ENCODE results near the gene PARP4. TPM values are rescaled to one million over a fixed set of nuclear protein-coding genes. Genes with fewer than 3 reads are reported as not detected.
"Not testable (repeated sequence)": the region's sequence is repeated elsewhere in the genome, so short reads cannot be mapped to it uniquely, and the experiment has no call there.

The PARP4 gene
- total RNA-seq: 26.0 TPM
- long read RNA-seq, full-length matches to known transcripts: 2 of 7 reads
- long read RNA-seq, partial matches to known transcripts: 4 of 7 reads
- long read RNA-seq, other reads (novel, unspliced or antisense): 1 of 7 reads

GRCh38 chr13:24512197-24512907 lies at the start of gene PARP4:
TSS of gene PARP4 (minus strand) at chr13:24512778. CDS start at chr13:24503776, 9,002 bp downstream.
- DNase-seq (ENCODE audit: missing footprints) (peak; percentile 91), ATAC-seq (peak; percentile 98)
- intact Hi-C loops (cut with DNase I): no loop called here

DNA sequence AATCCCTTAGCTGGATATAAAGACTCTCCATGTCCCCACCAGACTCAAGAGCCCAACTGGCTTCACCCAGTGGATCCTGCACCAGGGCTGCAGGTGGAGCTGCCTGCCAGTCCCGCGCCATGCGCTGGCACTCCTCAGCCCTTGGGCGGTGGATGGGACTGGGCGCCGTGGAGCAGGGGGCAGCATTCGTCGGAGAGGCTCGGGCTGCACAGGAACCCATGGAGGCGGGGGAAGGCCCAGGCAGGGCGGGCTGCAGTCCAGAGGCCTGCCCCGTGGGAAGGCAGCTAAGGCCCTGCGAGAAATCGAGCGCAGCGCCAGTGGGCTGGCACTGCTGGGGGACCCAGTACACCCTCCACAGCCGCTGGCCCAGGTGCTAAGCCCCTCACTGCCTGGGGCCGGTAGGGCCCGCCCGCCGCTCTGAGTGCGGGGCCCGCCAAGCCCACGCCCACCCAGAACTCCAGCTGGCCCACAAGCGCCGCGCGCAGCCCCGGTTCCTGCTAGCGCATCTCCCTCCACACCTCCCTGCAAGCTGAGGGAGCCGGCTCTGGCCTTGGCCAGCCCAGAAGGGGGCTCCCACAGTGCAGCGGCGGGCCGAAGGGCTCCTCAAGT lies 48.1 kb upstream of the PARP4 start:
- DNase-seq (ENCODE audit: missing footprints): peak; percentile 42
- intact Hi-C loops (cut with DNase I); ATAC-seq: not testable (repeated sequence)

DNA sequence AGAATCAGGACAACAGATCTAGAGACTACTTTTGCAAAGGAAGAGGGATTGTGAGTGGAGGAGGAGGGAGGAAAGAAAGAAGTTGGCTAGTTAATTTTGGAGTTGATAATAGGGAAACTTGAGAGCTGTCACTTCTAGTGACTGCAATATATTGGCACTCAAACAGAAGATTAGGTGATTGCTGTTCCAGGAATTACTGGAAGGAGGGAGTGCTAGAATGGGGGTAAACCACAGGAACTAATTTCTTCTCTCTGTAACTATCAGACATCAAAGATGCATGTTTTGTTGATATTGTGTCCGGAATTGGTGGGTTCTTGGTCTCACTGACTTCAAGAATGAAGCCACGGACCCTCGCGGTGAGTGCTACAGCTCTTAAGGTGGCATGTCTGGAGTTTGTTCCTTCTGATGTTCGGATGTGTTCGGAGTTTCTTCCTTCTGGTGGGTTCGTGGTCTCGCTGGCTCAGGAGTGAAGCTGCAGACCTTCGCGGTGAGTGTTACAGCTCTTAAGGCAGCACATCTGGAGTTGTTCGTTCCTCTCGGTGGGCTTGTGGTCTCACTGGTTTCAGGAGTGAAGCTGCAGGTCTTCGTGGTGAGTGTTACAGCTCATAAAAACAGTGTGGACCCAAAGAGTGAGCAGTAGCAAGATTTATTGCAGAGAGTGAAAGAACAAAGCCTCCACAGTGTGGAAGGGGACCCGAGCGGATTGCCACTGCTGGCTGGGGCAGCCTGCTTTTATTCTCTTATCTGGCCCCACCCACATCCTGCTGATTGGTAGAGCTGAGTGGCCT lies 47.0 kb upstream of the PARP4 start:
- DNase-seq (ENCODE audit: missing footprints); ATAC-seq; intact Hi-C loops (cut with DNase I): not testable (repeated sequence)

DNA sequence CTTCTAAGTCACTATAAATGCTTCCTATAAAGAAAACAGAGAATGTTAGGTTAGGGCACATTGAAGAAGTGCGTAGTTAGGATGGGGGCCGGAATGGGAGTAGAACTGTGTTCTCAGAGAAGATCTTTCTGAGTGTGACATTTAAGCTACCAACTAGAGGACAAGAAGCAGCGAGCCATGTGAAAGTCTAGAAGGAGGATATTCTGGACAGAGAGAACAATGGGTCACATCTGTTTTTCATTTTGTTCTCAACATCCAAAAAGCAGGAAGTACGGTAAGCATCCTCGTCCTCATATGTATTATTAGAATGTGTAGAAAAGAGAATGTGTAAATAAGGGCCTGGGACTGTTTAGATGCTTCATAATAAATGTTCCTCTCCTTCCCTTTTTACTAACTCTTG lies 44.5 kb upstream of the PARP4 start:
- ATAC-seq (no peak), DNase-seq (ENCODE audit: missing footprints) (no peak)
- intact Hi-C loops (cut with DNase I): no loop called here

- intact Hi-C loops (cut with DNase I); DNase-seq (ENCODE audit: missing footprints); ATAC-seq: not testable (repeated sequence)
These were observed 41.3 kb upstream of the PARP4 start for GRCh38 chr13:24553892-24554291.

GRCh38 chr13:24541476-24542352 lies 29.1 kb upstream of the PARP4 start:
- ATAC-seq (peak; percentile 52), DNase-seq (ENCODE audit: missing footprints) (peak; percentile 71)
- intact Hi-C loops (cut with DNase I): not testable (repeated sequence)

GRCh38 chr13:24541127-24541475 lies 28.5 kb upstream of the PARP4 start:
- ATAC-seq (peak; percentile 44), DNase-seq (ENCODE audit: missing footprints) (no peak)
- intact Hi-C loops (cut with DNase I): no loop called here

- no peak for ATAC-seq
- intact Hi-C loops (cut with DNase I): no loop called here
These were observed 27.9 kb upstream of the PARP4 start for GRCh38 chr13:24540236-24541126.

GRCh38 chr13:24539500-24540165 lies 27.1 kb upstream of the PARP4 start:
- peak; percentile 68 for DNase-seq (ENCODE audit: missing footprints)
- no peak for ATAC-seq
- intact Hi-C loops (cut with DNase I): no loop called here

More at GRCh38 chr13:24540236-24541126, 27.9 kb upstream of the PARP4 start:
- DNase-seq (ENCODE audit: missing footprints): peak; percentile 52

DNA sequence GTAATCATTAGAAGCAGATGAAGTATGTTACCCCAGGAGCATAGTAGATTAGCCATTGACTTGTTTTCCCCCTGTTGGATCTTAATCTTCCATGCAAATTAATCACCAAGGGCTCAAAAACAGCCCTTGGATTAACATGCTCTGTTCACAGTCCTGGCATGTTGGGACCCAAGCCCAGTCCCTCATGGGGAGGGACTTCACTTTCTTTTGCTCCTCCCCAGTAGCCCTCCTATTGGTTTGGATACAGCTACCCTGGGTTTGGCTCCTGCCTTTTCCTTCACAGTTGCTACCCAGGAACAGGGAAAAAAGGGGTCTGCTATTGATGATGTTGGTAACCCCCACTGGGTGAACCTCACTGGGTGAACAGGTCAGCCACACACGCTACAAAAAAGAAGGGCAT lies 16.9 kb upstream of the PARP4 start:
- intact Hi-C loops (cut with DNase I): no loop called here
- ATAC-seq (no peak), DNase-seq (ENCODE audit: missing footprints) (no peak)

GRCh38 chr13:24528816-24529398 lies 16.3 kb upstream of the PARP4 start:
- intact Hi-C loops (cut with DNase I): no loop called here

GRCh38 chr13:24527266-24527775 lies 14.7 kb upstream of the PARP4 start:
- DNase-seq (ENCODE audit: missing footprints): no peak
- no peak for ATAC-seq
- intact Hi-C loops (cut with DNase I): no loop called here

More at GRCh38 chr13:24528816-24529398, 16.3 kb upstream of the PARP4 start:
- DNase-seq (ENCODE audit: missing footprints) (no peak), ATAC-seq (no peak)

DNA sequence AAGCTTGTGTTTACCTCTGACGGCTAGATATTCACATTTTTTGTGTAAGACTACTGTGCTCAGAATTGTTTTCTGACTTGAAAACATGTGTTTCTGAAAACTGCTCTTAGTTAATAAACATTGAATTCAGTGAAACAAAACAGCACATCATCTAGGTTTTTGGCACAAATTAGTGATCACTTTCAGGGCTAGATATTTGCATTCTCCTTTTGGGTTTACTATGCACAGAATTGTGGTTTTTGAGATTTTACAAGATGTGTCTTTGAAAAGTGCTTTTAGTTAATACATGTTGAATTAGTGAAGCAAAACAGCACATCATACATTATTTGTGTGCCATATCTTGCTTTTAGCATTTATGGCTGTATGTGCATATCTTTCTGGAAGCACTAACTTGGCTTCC lies 8.2 kb upstream of the PARP4 start:
- ATAC-seq (no peak), DNase-seq (ENCODE audit: missing footprints) (no peak)
- intact Hi-C loops (cut with DNase I): no loop called here

DNA sequence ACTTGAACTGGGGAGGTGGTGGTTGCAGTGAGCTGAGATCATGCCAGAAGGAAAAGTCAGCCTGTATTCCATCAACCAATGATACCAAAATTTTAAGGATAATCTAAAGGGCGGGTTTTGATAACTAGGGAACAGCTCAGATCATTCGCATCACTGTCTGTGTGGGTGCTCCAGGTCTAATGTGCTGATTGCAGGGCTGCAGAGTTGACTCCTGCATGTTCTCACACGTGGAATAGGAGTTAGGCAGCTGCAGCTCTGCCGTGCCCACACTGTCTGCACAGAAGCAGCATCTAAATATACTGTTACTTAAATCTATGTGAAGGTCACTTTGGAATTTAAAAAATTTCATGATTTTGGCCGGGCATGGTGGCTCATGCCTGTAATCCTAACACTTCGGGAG lies 4.3 kb upstream of the PARP4 start:
- intact Hi-C loops (cut with DNase I): no loop called here

GRCh38 chr13:24512908-24513213 lies 283 bp upstream of the PARP4 start:
- intact Hi-C loops (cut with DNase I): no loop called here
- ATAC-seq (no peak), DNase-seq (ENCODE audit: missing footprints) (no peak)

More for the DNA sequence above, 4.3 kb upstream of the PARP4 start:
- ATAC-seq (no peak), DNase-seq (ENCODE audit: missing footprints) (no peak)

DNA sequence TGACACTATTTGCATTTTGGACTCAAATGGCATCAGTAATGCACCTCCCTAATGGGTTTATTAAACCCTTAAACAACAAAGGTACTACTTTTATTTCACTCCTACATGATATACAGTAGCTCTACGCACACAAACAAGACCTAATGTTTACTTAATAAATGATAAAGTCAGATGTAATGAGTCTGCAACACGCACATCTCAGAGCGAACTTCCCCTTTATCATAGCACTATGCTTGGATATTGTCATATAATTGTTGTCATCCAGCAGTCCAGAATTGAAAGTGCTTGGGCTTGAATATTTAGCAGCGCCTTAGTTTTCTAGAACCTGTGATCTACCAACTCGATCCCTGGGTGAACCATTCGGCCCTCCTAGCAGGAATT lies 772 bp downstream of the PARP4 start:
- ATAC-seq (no peak), DNase-seq (ENCODE audit: missing footprints) (no peak)

More for the DNA sequence above, 772 bp downstream of the PARP4 start:
- intact Hi-C loops (cut with DNase I): no loop called here
